AG08396 (cell line): Measurements from ENCODE around the gene SEZ6L2.
"Not testable (repeated sequence)": the region's sequence is repeated elsewhere in the genome, so short reads cannot be mapped to it uniquely, and the experiment has no call there.

ENCODE experiments used
- DNase-seq: peaks from one replicate; pipeline ENCODE4 v3.0.0; 2012; ENCODE audit warnings: low spot score, mixed read lengths

SEZ6L2 gene

GRCh38 chr16:29883987-29884386 is 15.4 kb downstream of the SEZ6L2 start:
- no peak for DNase-seq

GRCh38 chr16:29881050-29881449 is 18.3 kb downstream of the SEZ6L2 start:
- no peak for DNase-seq

GRCh38 chr16:29878172-29878571 is 21.2 kb downstream of the SEZ6L2 start:
- no peak for DNase-seq

- peak; percentile 71 for DNase-seq
These were observed 21.9 kb downstream of the SEZ6L2 start for GRCh38 chr16:29877266-29877961.

GRCh38 chr16:29876594-29877249 is 22.6 kb downstream of the SEZ6L2 start:
- peak; percentile 45 for DNase-seq

GRCh38 chr16:29876217-29876593 is 23.1 kb downstream of the SEZ6L2 start:
- no peak for DNase-seq

GRCh38 chr16:29875206-29875605 is 24.1 kb downstream of the SEZ6L2 start:
- no peak for DNase-seq

GRCh38 chr16:29873319-29873718 is 26.0 kb downstream of the SEZ6L2 start:
- no peak for DNase-seq

- no peak for DNase-seq
These were observed 27.4 kb downstream of the SEZ6L2 start for GRCh38 chr16:29871822-29872546.

GRCh38 chr16:29869067-29869466 is 30.3 kb downstream of the SEZ6L2 start:
- DNase-seq: not testable (repeated sequence)

GRCh38 chr16:29868396-29869009 is 30.8 kb downstream of the SEZ6L2 start:
- no peak for DNase-seq

- no peak for DNase-seq
These were observed 35.1 kb downstream of the SEZ6L2 start for GRCh38 chr16:29864205-29864604.

GRCh38 chr16:29863669-29863984 is 35.7 kb downstream of the SEZ6L2 start:
- no peak for DNase-seq

GRCh38 chr16:29862884-29863668 is 36.3 kb downstream of the SEZ6L2 start, which contains the start of gene CDIPT:
CDIPT (minus strand) TSS chr16:29863226; CDS start chr16:29862857, 369 bp downstream.
- DNase-seq: peak; percentile 95

- DNase-seq: peak; percentile 27
These were observed 36.9 kb downstream of the SEZ6L2 start for GRCh38 chr16:29862383-29862883.

GRCh38 chr16:29860218-29860617 is 39.1 kb downstream of the SEZ6L2 start:
- no peak for DNase-seq

- DNase-seq: no peak
These were observed 40.4 kb downstream of the SEZ6L2 start for GRCh38 chr16:29858974-29859373.

GRCh38 chr16:29858149-29858849 is 41.1 kb downstream of the SEZ6L2 start:
- no peak for DNase-seq

GRCh38 chr16:29857133-29857760 is 42.1 kb downstream of the SEZ6L2 start:
- DNase-seq: peak; percentile 50

GRCh38 chr16:29854520-29855100 is 44.7 kb downstream of the SEZ6L2 start:
- DNase-seq: no peak
